Measurements from ENCODE around the gene PPM1E.
A peak's percentile ranks its signal among the peaks of the same experiment; 100 is the strongest.

The PPM1E gene

GRCh38 chr17:58918072-58918471, 162.4 kb downstream of the PPM1E start:
- in situ Hi-C loops (cut with MboI; ENCODE audit: low sequenced_read_pairs, unreplicated experiment), result no loop called here
- no peak for DNase-seq (ENCODE audit: low spot score)
- TF ChIP-seq, protein P1, sequence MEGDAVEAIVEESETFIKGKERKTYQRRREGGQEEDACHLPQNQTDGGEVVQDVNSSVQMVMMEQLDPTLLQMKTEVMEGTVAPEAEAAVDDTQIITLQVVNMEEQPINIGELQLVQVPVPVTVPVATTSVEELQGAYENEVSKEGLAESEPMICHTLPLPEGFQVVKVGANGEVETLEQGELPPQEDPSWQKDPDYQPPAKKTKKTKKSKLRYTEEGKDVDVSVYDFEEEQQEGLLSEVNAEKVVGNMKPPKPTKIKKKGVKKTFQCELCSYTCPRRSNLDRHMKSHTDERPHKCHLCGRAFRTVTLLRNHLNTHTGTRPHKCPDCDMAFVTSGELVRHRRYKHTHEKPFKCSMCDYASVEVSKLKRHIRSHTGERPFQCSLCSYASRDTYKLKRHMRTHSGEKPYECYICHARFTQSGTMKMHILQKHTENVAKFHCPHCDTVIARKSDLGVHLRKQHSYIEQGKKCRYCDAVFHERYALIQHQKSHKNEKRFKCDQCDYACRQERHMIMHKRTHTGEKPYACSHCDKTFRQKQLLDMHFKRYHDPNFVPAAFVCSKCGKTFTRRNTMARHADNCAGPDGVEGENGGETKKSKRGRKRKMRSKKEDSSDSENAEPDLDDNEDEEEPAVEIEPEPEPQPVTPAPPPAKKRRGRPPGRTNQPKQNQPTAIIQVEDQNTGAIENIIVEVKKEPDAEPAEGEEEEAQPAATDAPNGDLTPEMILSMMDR (IDR thresholded peaks at IDR 0.05; ENCODE audit: borderline replicate concordance, control extremely low read depth, extremely low read depth, insufficient read depth, missing control alignments), result no peak

DNA sequence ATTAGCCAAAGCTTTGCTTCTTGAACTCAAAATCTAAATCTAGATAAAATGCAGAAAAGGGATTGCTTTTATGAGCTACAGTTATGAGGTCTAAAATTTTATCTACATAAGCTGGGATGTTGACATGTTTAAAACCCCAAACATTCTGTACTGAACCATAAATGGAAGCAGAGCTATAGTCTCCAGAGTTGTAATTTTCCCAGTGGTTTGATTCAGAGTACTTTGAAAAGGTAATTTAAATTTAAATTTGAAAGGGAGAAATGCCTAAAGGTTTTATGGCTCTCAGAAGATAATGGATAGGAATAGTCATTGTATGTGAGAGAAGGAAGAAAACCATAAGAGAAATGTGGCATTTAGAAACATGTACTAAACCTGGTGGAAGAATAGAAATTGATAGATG, 163.2 kb downstream of the PPM1E start:
- TF ChIP-seq, protein P1 (IDR thresholded peaks at IDR 0.05; ENCODE audit: borderline replicate concordance, control extremely low read depth, extremely low read depth, insufficient read depth, missing control alignments), result no peak
- DNase-seq (ENCODE audit: low spot score), result no peak
- in situ Hi-C loops (cut with MboI; ENCODE audit: low sequenced_read_pairs, unreplicated experiment), result no loop called here

DNA sequence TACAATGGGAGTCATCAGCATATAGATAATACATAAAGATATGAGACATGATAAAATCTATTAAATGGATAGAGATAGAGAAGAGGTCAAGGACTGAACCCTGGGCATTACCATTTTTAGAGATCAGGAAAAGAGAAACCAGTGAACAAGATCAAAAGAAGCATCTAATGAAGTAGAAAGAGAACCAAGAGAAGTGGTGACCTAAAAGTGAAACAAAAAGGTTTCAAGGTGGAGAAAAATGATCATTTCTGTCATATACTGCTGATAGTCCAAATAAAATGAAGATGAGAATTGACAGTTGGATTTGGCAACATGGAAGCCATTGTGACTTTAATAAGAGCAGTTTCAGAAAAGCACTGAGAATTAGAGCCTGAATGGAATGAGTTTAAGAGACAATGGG, 165.1 kb downstream of the PPM1E start:
- peak; percentile 36 for DNase-seq (ENCODE audit: low spot score)
- TF ChIP-seq, protein P1 (IDR thresholded peaks at IDR 0.05; ENCODE audit: borderline replicate concordance, control extremely low read depth, extremely low read depth, insufficient read depth, missing control alignments), result no peak
- in situ Hi-C loops (cut with MboI; ENCODE audit: low sequenced_read_pairs, unreplicated experiment), result no loop called here

- no peak for DNase-seq (ENCODE audit: low spot score)
- in situ Hi-C loops (cut with MboI; ENCODE audit: low sequenced_read_pairs, unreplicated experiment), result no loop called here
- TF ChIP-seq, protein P1 (IDR thresholded peaks at IDR 0.05; ENCODE audit: borderline replicate concordance, control extremely low read depth, extremely low read depth, insufficient read depth, missing control alignments), result no peak
Observed at GRCh38 chr17:58932956-58933355, 177.3 kb downstream of the PPM1E start.

GRCh38 chr17:58936295-58936694, 180.6 kb downstream of the PPM1E start:
- TF ChIP-seq, protein P1 (IDR thresholded peaks at IDR 0.05; ENCODE audit: borderline replicate concordance, control extremely low read depth, extremely low read depth, insufficient read depth, missing control alignments), result no peak
- in situ Hi-C loops (cut with MboI; ENCODE audit: low sequenced_read_pairs, unreplicated experiment), result no loop called here
- DNase-seq (ENCODE audit: low spot score), result no peak

DNA sequence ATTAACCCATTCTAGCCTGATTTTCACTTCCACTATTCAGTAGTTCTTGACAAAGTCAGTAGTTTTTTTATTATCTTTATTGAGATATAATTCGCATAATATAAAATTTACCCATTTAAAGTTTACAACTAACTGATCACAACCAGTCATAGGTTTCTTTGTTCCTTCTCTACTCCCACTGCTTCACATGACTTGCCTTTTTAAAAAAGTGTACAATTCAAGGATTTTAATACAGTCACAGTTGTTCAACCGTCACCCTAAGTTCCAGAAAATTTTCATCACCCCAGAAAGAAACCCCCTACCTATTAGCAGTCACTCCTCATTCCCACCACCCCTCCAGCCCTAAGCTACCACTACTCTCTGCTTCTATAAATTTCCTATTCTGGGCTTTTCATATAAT, 188.5 kb downstream of the PPM1E start:
- in situ Hi-C loops (cut with MboI; ENCODE audit: low sequenced_read_pairs, unreplicated experiment), result no loop called here
- no peak for DNase-seq (ENCODE audit: low spot score)
- TF ChIP-seq, protein P1 (IDR thresholded peaks at IDR 0.05; ENCODE audit: borderline replicate concordance, control extremely low read depth, extremely low read depth, insufficient read depth, missing control alignments), result no peak

DNA sequence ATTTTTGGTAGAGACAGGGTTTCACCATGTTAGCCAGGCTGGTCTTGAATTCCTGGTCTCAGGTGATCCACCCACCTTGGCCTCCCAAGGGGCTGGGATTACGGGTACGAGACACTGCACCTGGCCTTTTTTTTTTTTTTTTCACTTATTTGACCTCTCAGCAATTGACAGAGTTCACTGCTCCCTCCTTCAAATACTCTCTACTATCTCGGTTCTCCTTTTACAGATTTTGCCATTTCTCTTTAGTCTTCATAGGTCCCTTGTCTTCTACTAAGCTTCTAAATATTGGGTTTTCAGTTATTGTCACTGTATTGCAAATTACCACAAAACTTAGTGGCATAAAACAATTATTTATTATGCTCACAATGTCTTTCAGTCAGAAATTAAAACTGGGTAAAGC, 191.8 kb downstream of the PPM1E start:
- TF ChIP-seq, protein P1 (IDR thresholded peaks at IDR 0.05; ENCODE audit: borderline replicate concordance, control extremely low read depth, extremely low read depth, insufficient read depth, missing control alignments), result no peak
- DNase-seq (ENCODE audit: low spot score), result no peak
- in situ Hi-C loops (cut with MboI; ENCODE audit: low sequenced_read_pairs, unreplicated experiment), result no loop called here
